ENCODE measurements around the gene TUBA8.
"Not testable (repeated sequence)": the region's sequence is repeated elsewhere in the genome, so short reads cannot be mapped to it uniquely, and the experiment has no call there.

TUBA8 gene

DNA sequence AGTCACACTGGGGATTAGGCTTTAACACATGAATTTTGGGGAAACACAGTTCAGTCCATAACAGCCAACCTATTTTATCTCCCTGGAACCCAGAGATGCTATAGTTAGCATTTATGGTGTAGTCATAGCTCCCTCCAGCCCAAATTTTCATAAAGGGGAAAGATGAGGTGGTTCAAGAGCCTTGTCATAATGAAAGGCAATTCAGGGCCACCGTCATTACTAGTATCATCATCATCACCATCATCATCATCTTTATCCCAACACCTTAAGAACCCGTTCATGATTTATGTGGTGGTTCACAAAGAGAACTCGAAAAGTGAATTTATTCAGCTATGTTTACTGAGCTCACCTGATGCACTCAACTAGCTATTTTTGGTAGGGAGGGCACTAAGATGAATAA, 2.4 kb upstream of the TUBA8 start:
- no peak for DNase-seq

DNA sequence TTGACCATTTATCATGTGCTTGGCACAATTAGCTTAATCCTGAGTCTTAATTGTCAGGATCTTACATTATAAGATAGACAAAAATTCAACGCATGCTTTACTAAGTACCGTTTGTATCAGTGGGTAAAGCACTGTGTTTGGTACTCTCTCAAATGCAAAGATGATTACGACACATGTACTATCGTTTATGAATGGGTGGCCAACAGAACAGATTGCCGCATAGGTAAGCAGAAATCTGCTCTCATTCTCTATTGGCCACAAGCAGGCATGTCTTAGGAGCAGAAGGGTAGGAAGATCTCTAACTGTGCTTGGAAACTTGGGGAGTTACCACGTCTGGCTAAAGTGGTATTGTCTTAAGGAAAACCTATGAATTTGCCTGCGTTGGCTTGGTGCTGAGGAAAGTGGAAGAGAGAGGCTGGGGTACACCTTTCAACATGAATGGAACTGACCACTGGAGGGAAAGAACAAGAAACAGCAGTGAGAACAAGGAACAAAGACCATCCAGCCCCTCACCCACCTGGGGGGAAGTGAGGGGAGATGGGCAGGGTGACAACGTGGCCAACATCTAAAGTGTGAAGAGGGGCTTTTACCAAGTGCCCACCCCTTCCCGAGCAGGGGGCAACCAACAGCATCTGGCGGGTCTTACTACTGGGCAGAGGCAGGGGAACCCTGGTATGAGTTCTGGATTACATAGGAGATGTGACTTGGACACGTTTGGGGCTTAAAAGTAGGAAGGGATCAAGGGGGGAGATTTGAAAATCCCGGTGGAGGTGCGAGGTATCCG, 1.0 kb upstream of the TUBA8 start:
- no peak for DNase-seq

DNA sequence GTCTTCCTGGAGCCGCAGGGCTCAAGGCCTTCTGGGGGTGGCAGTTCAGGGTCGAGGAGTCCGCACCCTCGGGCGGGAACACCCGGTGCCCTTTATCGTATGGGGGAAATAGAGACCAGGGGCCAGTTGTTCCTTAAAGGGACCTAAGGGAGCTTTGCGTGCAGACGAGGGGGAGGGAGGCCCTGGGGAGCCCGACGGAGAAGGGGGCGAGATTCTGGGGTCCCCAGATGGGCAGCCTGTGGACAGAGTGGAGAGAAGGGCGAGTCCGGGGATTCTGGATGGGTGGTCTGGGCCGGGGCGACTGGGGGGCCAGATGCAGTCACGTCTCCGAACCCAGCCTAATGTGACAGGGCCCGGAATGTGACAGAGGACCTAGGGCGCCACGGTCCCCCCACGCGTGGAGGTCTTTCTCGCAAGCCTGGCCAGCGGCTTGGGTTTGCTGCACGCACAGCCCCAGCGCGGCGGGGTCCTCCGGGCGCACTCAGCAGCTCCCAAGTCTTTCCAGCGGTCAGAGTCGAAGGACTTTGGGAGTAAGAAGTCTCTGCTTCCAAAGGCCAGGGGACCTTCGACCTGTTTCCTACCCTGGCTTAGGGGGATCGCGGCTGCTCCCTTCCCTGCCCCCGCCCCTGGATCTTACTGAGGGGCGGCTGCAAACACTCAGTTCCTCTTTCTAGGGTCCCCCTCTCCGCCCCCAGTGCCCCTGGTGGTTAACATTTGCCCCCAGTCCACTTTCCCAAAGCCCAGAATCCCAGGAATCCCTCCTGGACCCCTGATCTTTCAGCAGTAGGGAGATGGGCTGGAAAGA, 547 bp downstream of the TUBA8 start:
- DNase-seq = no peak

DNA sequence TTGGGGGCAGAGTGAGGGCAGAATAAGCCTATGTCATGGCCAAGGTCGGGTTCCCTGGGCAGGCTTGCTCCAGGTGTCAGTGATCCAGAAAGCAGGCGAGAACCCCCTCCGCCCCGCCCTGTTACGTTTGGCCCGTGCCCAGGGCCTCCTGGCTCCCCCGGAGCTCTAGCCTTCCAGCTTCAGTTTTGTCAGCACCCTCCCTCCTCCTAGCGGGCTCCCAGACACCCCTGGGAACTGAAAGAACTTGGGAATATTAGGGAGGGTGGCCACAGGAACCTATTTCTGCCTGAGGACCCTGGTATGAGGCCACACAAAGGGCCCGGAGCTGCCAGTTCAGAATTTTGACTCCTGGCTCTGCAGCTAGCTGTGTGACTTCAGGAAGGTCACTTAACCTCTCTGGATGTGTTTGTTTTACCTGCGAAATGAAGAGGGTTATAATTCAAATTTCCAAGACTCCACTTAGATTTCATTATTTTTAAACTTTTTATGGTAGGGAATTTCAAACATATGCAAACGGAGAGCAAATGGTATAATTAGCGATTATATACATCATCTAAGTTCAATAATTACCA, 1.2 kb downstream of the TUBA8 start:
- no peak for DNase-seq

DNA sequence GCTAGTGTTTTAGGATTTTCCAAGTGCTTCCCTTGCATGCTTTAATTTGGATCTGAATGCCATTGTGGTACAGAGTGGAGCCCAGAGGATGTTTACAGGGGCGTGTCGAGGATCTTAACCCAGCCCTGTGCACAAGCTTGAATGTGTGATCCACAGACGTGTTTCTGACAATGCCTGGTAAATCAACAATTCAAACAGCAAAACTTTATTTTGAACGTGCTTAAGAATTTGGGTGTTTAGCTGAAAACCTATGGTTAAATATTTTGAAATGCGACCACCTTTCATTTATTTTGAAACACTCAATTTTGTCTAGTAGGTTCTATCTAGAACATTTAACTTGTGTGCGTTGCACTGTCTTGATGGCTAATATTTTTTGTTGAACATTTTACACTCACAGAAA, 1.8 kb downstream of the TUBA8 start:
- DNase-seq = no peak

DNA sequence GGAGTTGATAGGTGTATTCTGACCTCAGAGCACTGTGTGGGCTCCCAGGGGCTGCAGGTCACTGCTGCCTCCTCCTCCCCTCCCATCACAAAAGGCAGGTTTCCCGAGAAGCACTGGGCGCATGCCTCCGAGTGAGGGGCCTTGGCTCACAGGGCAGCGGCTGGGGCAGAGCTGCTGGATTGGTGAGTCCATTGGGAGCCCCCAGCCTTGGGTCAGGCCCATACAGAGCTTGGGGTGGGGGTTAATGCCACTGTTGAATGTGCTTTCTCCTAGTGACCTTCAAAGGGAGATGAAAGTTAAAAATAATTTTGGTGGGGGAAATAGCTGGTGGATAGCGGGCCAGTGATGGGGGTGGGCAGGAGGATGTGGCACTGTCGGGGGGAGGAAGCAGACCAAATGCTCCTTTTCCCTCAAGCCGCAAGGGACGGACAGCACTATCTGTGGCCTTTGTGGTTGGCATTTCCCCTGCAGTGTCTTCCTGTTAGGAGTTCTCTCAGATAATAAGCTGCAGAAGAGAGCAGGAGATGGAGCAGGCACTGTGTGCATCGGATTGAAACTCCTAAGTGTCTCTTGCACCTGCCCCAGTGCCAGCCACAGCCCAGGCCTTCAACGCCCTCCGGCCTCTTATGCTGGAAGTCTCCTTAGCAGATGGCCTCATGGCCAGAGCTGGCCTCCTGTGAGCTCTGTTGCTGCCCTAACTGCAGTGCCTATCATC, 3.2 kb downstream of the TUBA8 start:
- no peak for DNase-seq

DNA sequence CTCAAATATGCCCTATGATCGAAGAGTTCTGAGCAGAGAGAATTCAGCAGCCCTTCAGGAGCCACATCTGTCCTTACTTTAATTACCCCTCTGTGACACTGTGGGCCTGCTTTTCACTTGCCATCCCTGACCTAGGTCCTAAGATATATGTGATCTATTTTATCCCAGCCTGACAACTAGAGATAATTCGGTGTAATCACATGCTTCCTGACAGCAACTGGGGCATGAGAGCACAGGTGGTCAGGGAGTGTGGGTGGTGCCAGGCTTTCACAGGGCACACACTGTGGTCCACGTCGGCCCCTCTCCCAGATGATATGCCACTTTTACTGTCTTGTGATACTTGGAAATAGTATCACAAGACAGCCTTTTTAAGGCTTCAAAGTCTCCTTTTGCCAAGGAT, 3.9 kb downstream of the TUBA8 start:
- no peak for DNase-seq

DNA sequence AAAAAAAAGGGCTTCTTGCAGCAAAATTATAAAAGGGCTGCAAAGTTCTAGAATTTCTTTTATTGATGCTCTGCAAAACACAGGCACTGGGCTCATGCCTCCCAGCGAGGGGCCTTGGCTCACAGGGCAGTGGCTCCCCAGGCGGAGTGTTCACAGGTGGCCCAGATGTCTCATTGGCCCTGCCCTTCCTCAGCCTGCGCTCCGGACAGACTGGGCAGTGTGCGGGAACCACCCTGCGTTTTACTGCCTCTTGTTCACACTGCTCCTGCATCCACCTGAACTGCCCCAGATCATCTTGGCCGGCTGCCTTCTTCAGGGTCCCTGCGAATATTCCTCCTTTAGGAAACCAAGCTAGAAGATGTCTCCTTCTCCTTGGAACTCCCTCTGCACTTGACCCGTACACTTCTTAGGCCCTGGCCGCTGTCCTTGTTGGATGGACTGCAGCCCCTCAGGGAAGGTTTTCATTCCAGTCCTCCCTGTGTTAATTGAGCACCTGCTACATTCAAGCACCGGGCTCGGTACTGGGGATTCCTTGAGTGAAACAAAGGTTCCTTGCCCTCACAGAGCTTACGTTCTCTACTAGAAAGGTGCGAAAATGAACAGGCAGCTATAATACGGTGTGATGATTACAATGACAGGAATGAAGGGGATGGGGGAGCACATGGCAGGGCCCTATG, 4.5 kb downstream of the TUBA8 start:
- DNase-seq = no peak

DNA sequence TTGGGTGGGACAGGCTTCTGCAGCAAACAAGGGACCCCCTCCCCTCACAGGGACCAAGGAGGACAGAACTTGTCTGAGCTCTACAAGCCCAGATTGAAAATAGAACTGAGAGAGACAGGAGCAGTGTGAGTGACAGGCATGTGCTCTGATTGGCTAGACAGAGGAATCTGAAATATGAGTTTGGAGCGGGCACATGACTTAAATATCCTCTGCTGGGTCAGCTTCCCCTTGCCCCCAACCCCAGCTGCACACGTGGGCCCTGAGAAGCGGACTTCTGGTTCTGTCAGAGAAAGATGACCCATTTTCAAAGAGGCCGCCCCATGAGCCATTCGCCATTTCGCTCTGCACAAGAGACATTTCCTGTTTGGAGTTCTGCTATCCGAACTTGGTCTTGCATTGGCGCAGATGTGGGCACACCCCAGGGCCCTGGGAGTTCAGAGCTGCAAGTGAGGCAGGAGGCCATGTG, 5.3 kb downstream of the TUBA8 start:
- DNase-seq = no peak

DNA sequence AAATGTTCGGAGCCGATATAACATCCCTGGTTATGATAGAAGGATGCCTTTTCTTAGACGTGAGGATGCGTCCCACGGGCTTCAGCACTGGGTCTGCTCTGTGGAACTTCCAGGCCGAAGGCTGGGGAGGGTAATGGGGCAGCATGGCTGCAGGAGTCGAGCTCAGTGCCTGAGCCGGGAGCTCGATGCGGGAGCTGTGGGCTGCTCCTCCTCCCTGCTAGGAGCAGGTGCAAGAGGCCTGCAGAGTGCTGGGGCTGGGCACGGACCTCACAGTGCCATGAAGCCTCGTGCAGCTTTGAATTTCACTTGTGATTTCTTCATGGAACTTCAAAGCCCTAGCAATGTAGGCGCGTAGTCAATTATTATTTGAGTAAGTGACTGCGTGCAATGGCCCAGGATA, 6.0 kb downstream of the TUBA8 start:
- no peak for DNase-seq

DNA sequence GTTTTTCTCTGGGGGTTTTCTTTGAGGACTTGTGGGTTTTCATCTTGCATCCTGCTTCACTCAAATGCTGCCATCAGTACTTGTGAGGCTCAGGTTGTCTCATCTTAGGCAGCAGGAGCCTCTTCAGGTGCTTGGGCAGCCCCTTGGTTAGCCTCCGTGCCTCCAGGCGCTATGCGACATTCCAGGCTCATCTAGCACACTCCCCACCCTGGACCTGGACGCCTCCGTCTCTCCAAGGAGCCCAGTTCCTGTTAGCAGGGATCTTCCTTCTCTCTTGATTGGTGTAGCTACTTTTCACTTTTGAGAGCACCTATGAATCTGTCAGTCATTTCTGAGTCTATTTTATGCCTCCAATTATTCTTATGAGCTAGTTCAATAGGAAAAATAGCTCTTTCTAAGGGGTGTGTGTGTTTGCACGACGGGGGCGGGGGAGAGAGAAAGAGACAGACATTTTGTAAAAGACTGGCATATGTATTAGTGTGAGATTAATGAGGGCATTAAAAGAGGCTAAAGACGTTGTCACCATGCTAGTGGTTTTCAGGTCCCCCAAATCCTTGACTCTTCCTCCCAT, 7.8 kb downstream of the TUBA8 start:
- no peak for DNase-seq

DNA sequence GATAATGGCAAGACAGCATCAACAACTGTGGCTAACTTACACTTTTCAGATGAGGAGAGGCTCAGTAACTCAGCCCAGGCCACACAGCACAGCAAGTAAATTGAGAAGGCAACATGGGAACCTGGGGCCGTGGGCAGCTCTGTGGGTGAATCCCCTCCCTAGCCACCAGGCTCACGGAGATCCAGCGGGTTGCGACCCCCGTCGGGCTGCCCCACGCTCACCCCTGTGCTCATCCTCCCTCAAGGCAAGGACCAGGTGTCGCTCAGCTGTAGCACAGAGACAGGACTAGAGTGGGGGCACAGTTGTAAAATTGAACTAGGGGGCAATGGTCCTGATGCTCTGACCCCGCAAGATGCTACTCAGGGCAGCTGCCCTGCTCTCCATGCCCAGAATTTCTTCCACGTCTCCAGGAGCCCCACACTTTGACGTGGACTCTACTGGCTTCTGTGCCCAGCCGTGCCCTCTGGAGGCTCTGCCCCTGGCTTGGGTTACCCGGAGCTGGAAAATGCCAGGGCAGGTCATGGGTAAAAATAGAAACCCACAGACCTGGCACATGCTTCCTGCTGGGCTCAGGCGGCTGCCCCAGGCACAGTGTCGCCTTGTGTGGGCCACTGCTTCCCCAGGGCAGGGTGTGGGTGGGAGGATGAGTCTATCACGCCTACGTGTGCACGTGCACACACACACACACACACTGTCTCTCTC, 9.0 kb downstream of the TUBA8 start:
- no peak for DNase-seq

DNA sequence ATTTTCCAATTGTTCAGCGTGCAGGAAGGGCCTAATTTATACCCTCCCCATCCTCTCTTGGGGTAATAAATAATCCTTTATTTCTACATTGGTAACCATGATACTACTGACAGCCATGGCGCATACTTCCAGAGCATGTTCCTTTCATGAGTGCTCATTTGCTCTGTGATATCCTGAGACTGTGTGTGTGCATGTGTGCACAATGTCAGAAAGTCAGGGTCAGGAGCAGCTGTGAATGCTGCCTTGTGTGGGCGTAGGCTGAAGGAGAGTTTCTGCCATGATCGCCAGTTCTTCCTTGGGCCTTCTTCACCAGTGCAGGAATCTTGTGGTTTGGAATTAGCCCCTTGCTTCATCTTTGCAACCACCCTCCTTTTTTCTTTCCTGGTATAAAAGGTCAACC, 10.2 kb downstream of the TUBA8 start:
- no peak for DNase-seq

DNA sequence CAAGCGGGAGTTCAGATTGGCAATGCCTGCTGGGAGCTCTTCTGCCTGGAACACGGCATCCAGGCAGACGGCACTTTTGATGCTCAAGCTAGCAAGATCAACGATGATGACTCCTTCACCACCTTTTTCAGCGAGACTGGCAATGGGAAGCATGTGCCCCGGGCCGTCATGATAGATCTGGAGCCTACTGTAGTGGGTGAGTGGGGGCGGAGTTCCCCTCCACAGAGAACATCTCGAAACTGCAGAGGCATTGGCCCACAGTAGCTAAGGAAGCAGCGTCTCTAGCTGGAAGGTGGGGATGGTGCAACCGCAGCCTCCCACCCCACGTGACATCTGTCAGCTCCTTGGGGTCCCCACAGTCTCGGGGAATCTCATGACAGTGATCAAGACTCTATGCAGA, 10.9 kb downstream of the TUBA8 start:
- no peak for DNase-seq

DNA sequence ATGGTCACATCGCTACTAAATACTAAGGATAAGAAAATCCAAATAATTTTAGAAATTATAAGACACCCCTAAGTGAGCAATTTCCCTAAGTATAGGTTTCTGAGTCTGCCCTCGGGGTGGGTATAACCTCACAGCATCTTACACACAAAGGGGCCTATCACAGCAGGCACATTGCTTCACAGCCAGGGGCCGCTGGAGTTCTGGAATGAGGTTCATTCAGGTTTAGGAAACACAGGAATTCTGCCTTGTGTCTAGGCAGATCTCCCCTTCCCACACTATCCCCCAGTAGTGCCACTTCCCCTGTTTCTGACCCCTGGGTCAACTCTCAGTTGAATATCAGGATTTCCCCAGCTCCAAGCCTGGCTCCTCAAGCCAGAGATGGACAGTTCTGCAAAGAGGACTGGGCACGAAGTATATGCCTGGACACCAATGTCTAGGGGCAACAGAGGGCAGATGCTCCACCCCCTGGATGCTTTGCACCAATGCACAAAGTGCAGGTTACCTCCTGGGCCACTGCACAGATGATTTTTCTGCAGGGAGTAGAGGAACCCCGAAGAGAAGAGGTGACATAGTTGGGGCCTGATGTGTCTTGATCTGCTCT, 11.4 kb downstream of the TUBA8 start:
- DNase-seq = no peak

DNA sequence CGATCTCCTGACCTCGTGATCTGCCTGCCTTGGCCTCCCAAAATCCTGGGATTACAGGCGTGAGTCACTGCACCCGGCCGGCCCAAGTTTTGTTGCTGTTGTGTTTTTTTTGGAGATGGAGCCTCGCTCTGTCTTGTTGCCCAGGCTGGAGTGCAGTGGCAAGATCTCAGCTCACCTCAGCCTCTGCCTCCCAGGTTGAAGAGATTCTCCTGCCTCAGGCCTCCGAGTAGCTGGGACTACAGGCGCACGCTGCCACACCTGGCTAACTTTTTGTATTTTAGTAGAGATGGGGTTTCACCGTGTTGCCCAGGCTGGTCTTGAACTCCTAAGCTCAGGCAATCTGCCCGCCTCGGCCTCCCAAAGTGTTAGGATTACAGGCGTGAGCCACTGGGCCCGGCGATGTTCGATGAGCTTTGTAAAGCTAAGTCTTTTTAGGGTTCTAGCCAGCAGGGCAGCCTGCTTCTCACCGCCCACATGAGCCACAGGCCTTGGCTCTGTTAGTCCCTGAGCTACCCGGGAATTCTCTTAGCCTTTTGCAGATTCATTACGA, 12.9 kb downstream of the TUBA8 start:
- DNase-seq = not testable (repeated sequence)

DNA sequence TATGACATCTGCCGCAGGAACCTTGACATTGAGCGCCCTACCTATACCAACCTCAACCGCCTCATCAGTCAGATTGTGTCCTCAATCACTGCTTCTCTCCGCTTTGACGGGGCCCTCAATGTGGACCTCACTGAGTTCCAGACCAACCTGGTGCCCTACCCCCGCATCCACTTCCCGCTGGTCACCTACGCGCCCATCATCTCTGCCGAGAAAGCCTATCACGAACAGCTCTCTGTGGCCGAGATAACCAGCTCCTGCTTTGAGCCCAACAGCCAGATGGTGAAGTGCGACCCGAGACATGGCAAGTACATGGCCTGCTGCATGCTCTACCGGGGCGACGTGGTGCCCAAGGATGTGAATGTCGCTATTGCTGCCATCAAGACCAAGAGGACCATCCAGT, 16.0 kb downstream of the TUBA8 start:
- DNase-seq = no peak

DNA sequence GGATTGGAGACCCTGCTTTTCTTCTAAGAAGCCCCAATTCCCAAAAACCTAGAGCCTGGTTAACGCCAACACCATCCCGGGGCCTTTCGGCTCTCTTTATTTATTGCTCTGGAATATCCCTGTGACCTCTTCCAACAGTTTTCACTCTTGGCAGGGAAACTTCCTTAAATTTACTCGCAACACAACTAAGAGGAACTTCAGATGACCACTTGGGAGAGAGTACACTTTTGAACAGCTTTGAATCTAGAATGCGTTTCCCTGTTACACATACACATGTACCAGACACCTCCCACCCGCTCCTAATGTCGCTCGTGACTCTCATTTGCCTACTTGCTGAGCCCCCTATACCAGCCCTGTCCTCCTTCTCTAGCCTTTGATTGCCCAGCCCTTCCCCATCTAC, 19.4 kb downstream of the TUBA8 start:
- no peak for DNase-seq

DNA sequence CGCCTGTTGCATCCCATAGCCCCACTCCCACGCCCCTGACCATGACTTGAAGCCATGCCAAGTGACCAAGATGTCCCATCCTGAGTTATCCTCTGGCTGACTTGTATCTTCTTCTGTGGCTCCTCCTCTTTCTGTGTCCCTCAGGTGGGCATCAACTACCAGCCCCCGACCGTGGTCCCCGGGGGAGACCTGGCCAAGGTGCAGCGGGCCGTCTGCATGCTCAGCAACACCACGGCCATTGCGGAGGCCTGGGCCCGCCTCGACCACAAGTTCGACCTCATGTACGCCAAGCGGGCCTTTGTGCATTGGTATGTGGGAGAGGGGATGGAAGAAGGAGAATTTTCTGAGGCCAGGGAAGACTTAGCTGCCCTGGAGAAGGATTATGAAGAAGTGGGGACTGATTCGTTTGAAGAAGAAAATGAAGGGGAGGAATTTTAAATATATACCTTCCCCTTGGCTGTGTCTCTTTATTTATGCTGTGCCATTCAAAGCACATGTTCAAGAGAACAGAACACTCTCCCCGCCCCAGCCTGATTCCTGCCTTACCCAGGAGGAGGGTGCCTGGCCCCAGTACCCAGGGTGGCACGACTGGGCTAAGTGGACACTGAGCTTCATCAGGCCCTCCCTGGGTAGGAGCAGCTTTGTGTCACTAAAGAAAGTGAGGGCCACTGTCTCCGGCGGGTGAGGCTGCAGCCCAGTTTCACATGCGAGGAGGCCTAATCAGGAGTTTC, 20.3 kb downstream of the TUBA8 start:
- no peak for DNase-seq

DNA sequence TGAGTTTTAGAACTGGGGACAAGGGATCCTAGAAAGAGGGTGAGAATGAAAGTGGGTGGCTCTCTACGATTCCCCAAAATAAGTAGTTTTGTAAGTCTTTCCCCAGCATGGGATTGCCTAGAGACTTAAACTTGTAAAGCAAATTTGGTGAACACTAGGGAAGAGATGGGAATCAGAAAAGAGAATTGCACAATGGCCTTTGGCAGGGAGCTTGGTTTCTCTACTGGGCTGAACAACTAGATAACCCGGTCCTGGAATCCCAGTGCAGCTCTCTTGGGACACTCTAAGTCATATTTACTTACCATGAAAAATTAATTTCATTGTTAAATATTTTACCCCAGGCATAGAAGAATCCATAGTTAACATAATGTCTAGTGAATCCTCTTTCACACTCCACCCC, 22.8 kb downstream of the TUBA8 start:
- no peak for DNase-seq

All from stimulated activated naive CD4-positive, alpha-beta T cell (primary cell).